M059J (cell line): ENCODE results near the gene GSK3A. TPM values are rescaled to one million over a fixed set of nuclear protein-coding genes. Genes with fewer than 3 reads are reported as not detected.

ENCODE experiments used
- DNase-seq: peaks from one replicate; pipeline ENCODE4 v3.0.0-alpha.2; 2012; ENCODE audit warnings: low read depth
- total RNA-seq: library from RNA; depleted of rRNA; stranded (reverse); fragments of >200 nt; shearing (Covaris generic); gene quantifications from 2 replicates; pipeline ENCODE4 v1.2.3, GENCODE V29; 2014; rRNA removed

The GSK3A gene
- total RNA-seq, 1 experiment from 2014 or later, result 32.7 TPM

DNA sequence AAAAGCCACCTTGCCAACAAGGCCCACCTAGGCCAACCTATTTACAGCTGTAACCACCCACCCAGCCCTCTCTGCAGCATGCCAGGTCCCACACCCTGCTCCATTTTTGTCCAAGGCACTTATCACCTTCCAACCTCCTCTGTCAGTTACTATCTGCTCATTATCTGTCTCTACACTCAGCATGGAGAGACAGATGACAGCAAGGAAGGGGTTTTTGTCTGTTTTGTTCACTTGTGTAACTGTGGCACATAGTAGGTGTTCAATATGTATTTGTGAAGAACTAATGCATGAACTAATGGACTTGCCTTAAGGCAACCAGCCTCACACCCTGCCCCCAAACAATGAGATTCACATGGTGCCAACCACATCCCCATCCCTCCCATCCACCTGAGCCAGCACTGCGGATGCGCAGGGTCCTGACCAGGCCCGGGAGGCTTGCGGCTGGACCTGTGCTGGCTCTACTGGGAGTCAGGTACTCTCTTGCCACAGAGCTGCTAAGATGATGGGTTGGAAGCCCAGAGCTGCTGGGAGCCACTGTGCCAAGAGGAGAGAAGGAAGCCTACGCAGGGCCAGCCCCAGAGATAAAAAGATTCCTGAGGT lies 42.2 kb downstream of the GSK3A start:
- no peak for DNase-seq

DNA sequence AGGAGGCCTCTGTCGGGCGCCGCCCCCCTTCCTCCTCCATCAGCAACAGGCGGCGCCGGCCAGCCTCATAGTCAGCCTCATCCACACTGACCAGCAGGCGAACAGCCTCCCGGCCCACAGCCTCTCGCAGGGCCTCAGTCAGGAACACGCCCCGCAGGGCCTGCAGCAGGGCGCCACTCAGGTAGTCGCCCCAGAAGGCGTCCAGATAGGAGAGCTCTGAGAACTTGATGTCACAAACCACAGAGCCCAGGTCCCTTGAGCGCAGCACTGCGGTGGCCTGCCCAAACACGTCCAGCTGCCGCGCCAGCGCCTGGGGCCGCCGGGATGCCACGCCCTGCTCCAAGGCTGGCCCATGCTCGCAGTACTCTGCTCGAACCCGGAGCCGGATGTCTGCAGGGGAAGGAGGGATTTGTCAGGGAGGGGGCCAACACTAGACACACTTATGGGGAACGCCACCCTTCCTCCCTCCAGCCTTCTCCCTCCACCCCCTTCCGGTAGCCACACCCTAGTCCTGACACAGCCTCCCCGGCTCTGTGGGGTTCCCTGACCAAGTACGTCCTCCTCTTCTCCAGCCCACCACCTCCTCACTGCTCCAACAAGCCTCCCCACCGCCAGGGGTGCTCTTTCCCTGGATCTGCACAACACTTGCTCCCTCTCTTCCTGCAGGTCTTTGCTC lies 42.8 kb downstream of the GSK3A start:
- no peak for DNase-seq

DNA sequence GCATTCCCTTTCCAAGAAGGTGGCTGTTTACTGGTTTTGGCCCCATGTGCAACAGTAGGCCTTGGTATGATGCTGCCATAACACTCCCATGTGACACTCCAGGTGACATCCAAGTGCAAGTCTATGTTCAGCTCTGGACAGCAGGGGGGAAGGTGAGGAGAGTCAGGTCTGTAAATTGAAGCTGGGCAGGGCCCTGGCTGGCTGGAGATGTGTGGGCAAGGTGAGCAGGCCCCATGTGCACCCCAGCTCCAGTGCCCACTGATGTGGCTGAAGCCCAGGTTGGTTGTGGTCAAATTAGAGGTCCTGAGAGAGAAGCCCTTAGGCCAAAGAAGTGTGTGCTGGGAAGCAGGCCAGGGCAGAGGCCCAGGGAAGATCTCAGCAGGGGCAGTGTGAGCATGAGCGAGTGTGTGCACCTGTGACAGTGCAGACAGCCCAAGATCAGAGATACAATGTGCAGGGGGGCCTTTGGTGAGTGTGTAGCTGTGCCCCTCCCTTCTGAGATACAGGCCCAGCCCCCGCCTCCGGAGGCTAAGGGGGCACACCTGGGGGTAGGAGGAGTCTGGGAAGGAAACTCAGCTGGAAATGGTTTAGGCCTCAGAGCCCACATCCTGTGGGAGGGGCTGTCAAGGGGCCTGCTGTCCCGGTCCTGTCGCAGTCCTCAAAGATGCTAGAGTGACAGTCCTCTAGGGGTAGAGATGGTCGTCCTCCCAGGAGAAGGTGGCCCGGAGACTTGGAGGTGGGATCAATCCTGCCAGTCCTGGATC lies 43.5 kb downstream of the GSK3A start:
- DNase-seq, result peak; percentile 44

DNA sequence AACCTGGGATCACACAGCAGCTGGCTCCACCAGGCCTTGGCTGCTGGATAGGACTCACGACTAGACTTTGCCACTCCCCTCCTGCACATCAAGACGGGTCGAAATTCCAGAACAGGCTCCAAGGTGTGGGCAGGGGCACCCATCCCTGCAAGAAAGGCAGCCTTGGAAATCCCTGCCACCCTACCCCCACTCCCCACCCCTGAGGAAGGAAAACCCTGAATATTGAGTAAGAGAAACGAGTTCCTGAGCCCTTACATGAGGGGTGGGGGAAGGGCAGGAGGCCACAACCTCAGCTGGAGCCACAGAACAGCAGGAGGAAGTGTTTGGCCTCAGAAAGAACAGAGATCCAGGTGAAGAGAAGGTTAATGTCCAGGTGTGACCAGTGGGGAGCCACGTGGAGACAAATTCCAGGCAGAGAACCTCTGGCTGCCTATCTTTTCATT lies 45.0 kb downstream of the GSK3A start:
- no peak for DNase-seq

DNA sequence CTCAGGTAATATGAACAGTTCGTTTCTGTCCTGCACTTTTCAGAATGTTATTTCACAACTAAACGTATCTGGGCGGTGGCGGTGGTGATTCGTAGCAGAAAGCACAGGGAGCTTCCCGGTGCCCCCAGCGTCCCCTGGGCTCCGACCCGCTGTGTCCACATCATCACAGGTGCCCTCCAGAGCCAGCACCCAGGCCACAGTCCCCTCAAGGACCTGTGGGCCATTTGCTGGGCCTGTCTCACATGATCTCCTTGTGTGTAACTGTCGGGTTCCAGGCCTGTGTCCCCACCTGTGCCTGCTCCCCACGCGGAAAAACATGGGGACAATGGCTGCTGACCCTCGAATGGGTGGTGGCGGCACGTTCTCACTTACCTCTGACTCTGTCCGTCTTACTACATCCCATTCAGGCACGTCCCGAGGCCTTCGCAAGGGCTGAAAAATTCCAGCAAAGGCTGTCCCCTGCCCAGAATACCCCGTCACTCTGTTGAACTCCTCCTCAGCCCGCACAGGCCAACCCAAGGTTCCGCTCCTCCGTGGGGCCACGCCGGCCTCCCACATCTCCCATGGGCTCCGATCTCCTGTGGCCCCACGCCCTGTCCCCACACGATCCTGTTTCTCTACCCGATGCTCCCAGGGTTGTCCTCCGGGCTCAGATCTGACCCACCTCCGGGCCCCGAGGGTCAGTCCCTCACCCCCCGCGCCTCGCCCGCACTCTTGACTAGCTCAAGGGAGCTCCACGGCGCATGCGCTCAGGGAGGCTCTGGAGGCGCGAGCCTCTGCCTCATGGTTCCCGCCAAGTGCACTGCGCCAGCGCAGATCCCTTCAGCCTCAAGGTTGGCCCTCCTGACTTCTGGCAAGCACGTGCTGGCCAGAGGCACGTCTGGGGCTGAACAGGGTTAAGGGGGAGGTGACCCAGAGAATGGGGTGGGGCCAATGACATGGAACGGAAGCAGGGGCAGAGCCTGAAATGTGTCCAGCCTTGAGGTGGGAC lies 46.1 kb downstream of the GSK3A start:
- DNase-seq, result no peak

DNA sequence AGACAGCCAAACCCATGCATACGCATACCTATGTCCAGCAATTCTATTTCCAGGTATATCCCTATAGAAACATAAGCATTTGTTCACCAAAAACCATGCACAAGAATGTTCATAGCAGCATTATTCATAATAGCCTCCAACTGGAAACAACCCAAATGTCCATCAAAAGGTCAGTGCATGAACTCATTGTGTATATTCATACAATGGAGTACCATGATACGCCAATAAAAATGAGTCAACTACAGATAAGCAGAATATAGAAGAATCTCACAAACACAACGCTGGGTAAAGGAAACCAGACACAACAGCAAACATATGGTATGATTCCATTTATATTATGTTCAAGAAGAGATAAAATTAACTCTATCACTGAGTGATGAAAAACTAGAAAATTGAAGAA lies 48.7 kb downstream of the GSK3A start:
- DNase-seq, result peak; percentile 57

DNA sequence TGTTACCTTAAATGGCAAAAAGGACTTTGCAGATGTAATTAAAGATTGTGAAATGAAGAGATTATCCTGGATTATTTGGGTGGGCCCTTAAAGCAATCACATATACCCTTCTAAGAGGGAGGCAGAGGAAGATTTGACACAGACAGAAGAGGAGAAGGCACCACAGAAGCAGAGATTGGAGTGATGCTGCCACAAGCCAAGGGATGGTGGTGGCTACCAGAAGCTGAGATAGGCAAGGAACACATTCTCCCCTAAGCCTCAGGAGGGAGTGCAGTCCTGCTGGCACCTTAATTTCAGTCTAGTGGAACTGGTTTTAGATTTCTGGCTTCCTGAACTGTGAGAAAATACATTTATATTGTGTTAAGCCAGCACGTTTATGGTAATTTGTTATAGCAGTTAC lies 49.1 kb downstream of the GSK3A start:
- no peak for DNase-seq

DNA sequence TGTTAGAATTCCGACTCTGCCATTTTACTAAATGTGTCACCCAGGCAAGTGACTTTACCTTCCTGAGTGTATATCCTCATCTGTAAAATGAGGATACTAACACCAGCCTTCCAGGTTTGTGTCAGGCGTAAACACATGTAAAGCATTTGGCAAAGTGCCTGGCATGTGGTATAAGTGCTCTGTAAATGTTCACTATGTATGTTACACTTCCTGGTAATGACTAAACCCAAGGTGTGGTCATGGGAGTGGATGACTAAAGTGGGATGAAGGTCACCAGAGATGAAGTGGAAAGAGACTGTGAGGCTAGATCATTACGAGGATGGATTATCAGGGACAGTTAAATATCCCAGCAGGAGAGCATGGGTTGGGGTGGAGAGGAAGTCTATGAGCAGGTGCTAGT lies 50.5 kb downstream of the GSK3A start:
- DNase-seq, result peak; percentile 88

DNA sequence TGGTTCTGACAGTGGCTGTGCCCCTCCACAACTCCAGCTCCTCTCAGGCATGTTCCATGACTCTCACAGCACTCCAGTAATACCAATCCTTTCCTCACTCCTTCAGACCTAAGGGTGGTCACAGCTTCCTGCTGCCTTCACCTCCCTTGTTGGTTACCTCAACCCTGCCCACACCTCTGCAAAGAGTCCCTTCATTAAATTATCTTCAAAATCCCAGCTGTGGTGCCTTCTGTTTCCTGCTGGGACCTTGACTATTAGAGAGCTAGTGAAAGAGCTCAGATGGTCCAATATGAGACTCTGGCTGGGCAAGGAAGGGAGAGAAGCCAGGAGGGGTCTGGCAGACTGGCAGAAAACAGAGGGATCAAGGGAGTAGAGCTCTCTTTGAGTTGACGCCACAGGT lies 51.1 kb downstream of the GSK3A start:
- no peak for DNase-seq

DNA sequence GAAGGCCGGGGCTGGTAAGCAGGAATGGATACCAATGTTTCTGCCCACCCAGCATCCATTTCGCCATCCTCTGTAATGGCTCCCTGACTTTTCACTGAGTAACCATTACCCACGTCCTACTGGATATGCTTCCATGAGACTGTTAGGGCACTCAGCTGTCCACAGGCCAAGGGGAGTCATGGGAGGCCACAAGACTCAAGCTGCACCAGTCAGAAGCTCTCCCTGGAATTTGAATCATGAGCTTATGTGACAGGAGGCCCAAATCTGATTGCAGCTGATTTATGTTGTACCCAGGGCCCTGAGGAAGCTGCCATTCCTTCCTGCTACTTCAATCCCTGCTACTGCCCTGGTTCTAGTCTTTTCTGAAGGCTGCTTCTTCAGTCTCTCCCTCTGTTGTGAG lies 53.3 kb downstream of the GSK3A start:
- DNase-seq, result no peak

DNA sequence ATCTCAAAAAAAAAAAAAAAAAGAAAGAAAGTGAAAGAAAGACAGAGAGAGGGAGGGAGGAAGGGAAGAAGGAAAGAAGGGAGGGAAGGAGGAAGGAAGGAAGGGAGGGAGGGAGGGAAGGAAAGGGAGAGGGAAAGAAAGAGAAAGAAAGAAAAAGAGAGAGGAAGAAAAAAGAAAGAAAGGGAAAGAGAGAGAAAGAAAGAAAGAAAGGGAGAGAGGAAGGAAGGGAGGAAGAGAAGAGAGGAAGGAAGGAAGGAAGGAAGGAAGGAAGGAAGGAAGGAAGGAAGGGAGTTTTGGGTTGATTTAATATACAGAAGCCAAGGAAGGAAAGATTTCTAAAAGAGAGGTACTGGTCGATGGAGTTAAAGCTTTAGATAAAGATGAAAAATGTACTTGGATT lies 53.7 kb downstream of the GSK3A start:
- DNase-seq, result no peak

DNA sequence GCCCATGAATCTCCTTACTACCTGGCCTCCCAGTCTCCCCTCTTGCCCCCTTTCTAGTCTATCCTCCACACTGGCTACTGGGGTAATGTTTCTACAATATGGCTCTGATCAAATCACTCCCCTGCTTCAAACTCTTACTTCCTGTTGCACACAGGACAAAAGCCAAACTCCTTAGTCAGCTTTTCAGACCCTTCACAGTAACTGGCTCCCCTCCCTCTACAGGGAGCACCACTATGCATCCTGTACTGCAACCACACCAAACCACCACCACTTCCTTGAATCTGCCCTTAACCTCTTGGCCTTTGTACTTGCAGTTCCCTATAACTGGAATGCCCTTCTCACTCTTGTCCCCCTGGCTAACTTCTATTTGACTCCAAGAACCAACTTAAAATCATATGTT lies 57.1 kb downstream of the GSK3A start:
- DNase-seq, result peak; percentile 34

DNA sequence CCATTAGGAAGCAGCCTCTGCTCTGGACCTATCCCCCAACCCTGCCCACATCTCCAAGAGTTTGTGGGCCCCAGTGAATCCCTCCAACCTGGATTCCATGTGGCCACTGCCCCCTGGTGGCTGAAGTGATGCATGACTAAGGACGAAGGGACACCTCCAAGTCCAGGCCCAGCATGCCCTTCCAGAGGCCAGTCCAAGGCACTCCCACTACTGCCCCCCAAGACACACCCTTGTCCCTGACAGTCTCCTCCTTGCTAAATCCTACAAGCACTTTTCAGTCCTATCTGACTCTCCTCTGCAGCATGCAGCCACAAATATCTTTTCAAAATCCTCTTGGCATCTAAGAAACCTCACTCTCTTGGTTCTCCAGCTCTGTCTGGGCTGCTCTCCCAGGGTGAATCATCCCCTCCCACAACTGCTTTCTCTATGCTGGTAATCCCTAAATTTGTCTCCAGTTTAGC lies 58.0 kb downstream of the GSK3A start:
- DNase-seq, result peak; percentile 77

Other genes starting within 250 kb of the GSK3A start
- gene ATP1A3, start 248.4 kb downstream of the GSK3A start, total RNA-seq, result 0.05 TPM in 1 of 2 replicates, not detected in the other
- gene GRIK5, start 172.4 kb downstream of the GSK3A start, total RNA-seq, result 0.07 TPM in 1 of 2 replicates, not detected in the other
- 18.1 and 29.9 TPM in 2 replicates for gene ZNF574, start 166.4 kb downstream of the GSK3A start, total RNA-seq
- 0.17 and 0.30 TPM in 2 replicates for gene POU2F2, start 110.2 kb downstream of the GSK3A start, total RNA-seq
- gene DEDD2, start 24.9 kb downstream of the GSK3A start, total RNA-seq, result 27.5 and 43.8 TPM in 2 replicates
- gene ZNF526, start 22.3 kb downstream of the GSK3A start, total RNA-seq, result 6.4 and 12.1 TPM in 2 replicates
- 34.6 and 42.1 TPM in 2 replicates for gene ERF, start 12.5 kb upstream of the GSK3A start, total RNA-seq
- 25.7 and 30.4 TPM in 2 replicates for gene CIC, start 26.6 kb upstream of the GSK3A start, total RNA-seq
- 0.30 and 2.1 TPM in 2 replicates for gene PRR19, start 59.5 kb upstream of the GSK3A start, total RNA-seq
- gene PAFAH1B3, start 60.0 kb upstream of the GSK3A start, total RNA-seq, result 80.7 and 81.2 TPM in 2 replicates
- not detected in 2 replicates for gene TMEM145, start 70.7 kb upstream of the GSK3A start, total RNA-seq
- gene MEGF8, start 83.0 kb upstream of the GSK3A start, total RNA-seq, result 5.0 and 12.3 TPM in 2 replicates
- 3.8 TPM in 1 of 2 replicates, not detected in the other for gene CNFN, start 147.7 kb upstream of the GSK3A start, total RNA-seq
- 0.17 and 3.3 TPM in 2 replicates for gene LIPE, start 184.8 kb upstream of the GSK3A start, total RNA-seq
- not detected in 2 replicates for gene CXCL17, start 200.3 kb upstream of the GSK3A start, total RNA-seq